HepG2 (cell line): ENCODE data around the gene TBRG1. TPM values are rescaled to one million over a fixed set of nuclear protein-coding genes. Genes with fewer than 3 reads are reported as not detected.

Experiments used
- ETV5 ChIP-seq: IDR thresholded peaks from 2 replicates; pipeline ENCODE4 v1.6.1; 2018; ENCODE audit warnings: missing biosample characterization, missing genetic modification reagents, inconsistent platforms, borderline replicate concordance
- FOSL2 ChIP-seq: sonication (generic); formaldehyde crosslinking; IDR thresholded peaks from 2 replicates; pipeline ENCODE4 v1.4.0; 2020; ENCODE audit warnings: missing genetic modification reagents
- GABPA ChIP-seq, 2 experiments: IDR thresholded peaks; 2 replicates each; pipeline ENCODE4 v1.6.1; 2011 to 2016; ENCODE audit warnings: low read depth in 2 of 2, low read length in 1 of 2, missing biosample characterization in 1 of 2, missing genetic modification characterization in 1 of 2
- HDAC1 ChIP-seq: sonication (generic); formaldehyde crosslinking; IDR thresholded peaks from 2 replicates; pipeline ENCODE4 v1.5.1; 2020; ENCODE audit warnings: mild to moderate bottlenecking, missing genetic modification reagents
- MED13 ChIP-seq: sonication (generic); formaldehyde crosslinking; IDR thresholded peaks from 2 replicates; pipeline ENCODE4 v1.5.0; 2020; ENCODE audit warnings: missing genetic modification reagents
- MIXL1 ChIP-seq: IDR thresholded peaks from 2 replicates; pipeline ENCODE4 v1.6.1; 2016
- MXD4 ChIP-seq: IDR thresholded peaks from 2 replicates; pipeline ENCODE4 v1.6.1; 2016; ENCODE audit warnings: mild to moderate bottlenecking, missing biosample characterization, missing genetic modification reagents
- RAD21 ChIP-seq: fragments of 450-650 bp; formaldehyde crosslinking; IDR thresholded peaks from 2 replicates; pipeline ENCODE4 v1.5.0; 2020; ENCODE audit warnings: mild to moderate bottlenecking
- RARG ChIP-seq: sonication (generic); formaldehyde crosslinking; IDR thresholded peaks from 2 replicates; pipeline ENCODE4 v1.4.0; 2020; ENCODE audit warnings: low read depth, mild to moderate bottlenecking, missing genetic modification reagents
- RXRA ChIP-seq: sonication (generic); formaldehyde crosslinking; IDR thresholded peaks from 2 replicates; pipeline ENCODE4 v1.5.1; 2020; ENCODE audit warnings: missing genetic modification reagents
- RXRB ChIP-seq: IDR thresholded peaks from 2 replicates; pipeline ENCODE4 v1.6.1; 2016; ENCODE audit warnings: borderline replicate concordance, missing genetic modification reagents, missing compliant biosample characterization
- SRF ChIP-seq: IDR thresholded peaks from 2 replicates; pipeline ENCODE4 v1.6.1; 2011; ENCODE audit warnings: mild to moderate bottlenecking, low read depth, low read length, moderate library complexity
- XRCC5 ChIP-seq: fragments of 200-400 bp; formaldehyde crosslinking; optimal IDR thresholded peaks from 2 replicates; pipeline ENCODE3; 2017; ENCODE audit warnings: mild to moderate bottlenecking, low read length
- ZKSCAN5 ChIP-seq: sonication (generic); formaldehyde crosslinking; IDR thresholded peaks from 2 replicates; pipeline ENCODE4 v1.5.1; 2020; ENCODE audit warnings: mild to moderate bottlenecking, missing genetic modification reagents
- ZNF253 ChIP-seq: sonication (generic); formaldehyde crosslinking; IDR thresholded peaks from 2 replicates; pipeline ENCODE4 v1.8.0; 2022; ENCODE audit warnings: mild to moderate bottlenecking, missing genetic modification reagents, borderline replicate concordance
- ZNF543 ChIP-seq: sonication (generic); formaldehyde crosslinking; IDR thresholded peaks from 2 replicates; pipeline ENCODE4 v1.4.0; 2020; ENCODE audit warnings: mild to moderate bottlenecking, missing genetic modification reagents
- ZNF552 ChIP-seq: sonication (generic); formaldehyde crosslinking; IDR thresholded peaks from 2 replicates; pipeline ENCODE4 v1.9.0; 2022; ENCODE audit warnings: missing genetic modification reagents, mild to moderate bottlenecking, borderline replicate concordance
- ZNF607 ChIP-seq: sonication (generic); formaldehyde crosslinking; IDR thresholded peaks from 2 replicates; pipeline ENCODE4 v1.5.1; 2020; ENCODE audit warnings: missing genetic modification reagents, mild to moderate bottlenecking, borderline replicate concordance
- ZNF772 ChIP-seq: sonication (generic); formaldehyde crosslinking; IDR thresholded peaks from 2 replicates; pipeline ENCODE4 v1.5.0; 2020; ENCODE audit warnings: mild to moderate bottlenecking, missing genetic modification reagents
- ZSCAN21 ChIP-seq: sonication (generic); formaldehyde crosslinking; IDR thresholded peaks from 2 replicates; pipeline ENCODE4 v1.8.0; 2022; ENCODE audit warnings: mild to moderate bottlenecking, missing genetic modification reagents, moderate library complexity, borderline replicate concordance
- polyA plus RNA-seq, 8 experiments: library from polyadenylated mRNA; depleted of rRNA in 3 of 8; stranded (reverse) in 7 of 8; unstranded in 1 of 8; fragments of >200 nt; fragmentation: Illumina TruSeq in 4 of 8; extraction: Trizol in 4 of 8; gene quantifications; 2 replicates each; pipeline versions ENCODE4 v1.2.1 to v1.2.3, GENCODE V29; 2011 to 2016; ENCODE audit warnings: low read depth in 4 of 8, missing spikeins in 1 of 8, mixed read lengths in 1 of 8; ENCODE audit not compliant: insufficient read depth in 1 of 8
- total RNA-seq, 5 experiments: library from RNA; depleted of rRNA; stranded (reverse); fragments of >200 nt; fragmentation: Illumina TruSeq; extraction: Trizol; gene quantifications; 2 replicates each; pipeline ENCODE4 v1.2.3, GENCODE V29; 2016; ENCODE audit warnings: low read depth in 1 of 5
- TF ChIP-seq, protein P1 (sequence below): sonication (generic); formaldehyde crosslinking; IDR thresholded peaks from 2 replicates; pipeline ENCODE4 v1.5.0; 2020; ENCODE audit warnings: mild to moderate bottlenecking, missing genetic modification reagents, borderline replicate concordance
- TF ChIP-seq, protein P2 (sequence below): sonication (generic); formaldehyde crosslinking; IDR thresholded peaks from 2 replicates; pipeline ENCODE4 v1.8.0; 2022; ENCODE audit warnings: missing genetic modification reagents, mild to moderate bottlenecking, moderate library complexity, borderline replicate concordance
- TF ChIP-seq, protein P3 (sequence below): sonication (generic); formaldehyde crosslinking; IDR thresholded peaks from 2 replicates; pipeline ENCODE4 v1.4.0; 2020; ENCODE audit warnings: missing genetic modification reagents

Gene TBRG1
- total and polyA plus RNA-seq, 2 of the 13 experiments (the other 11 are each of a cell fraction or from before 2014, with no cell fraction given): 21.7 to 25.6 TPM

DNA sequence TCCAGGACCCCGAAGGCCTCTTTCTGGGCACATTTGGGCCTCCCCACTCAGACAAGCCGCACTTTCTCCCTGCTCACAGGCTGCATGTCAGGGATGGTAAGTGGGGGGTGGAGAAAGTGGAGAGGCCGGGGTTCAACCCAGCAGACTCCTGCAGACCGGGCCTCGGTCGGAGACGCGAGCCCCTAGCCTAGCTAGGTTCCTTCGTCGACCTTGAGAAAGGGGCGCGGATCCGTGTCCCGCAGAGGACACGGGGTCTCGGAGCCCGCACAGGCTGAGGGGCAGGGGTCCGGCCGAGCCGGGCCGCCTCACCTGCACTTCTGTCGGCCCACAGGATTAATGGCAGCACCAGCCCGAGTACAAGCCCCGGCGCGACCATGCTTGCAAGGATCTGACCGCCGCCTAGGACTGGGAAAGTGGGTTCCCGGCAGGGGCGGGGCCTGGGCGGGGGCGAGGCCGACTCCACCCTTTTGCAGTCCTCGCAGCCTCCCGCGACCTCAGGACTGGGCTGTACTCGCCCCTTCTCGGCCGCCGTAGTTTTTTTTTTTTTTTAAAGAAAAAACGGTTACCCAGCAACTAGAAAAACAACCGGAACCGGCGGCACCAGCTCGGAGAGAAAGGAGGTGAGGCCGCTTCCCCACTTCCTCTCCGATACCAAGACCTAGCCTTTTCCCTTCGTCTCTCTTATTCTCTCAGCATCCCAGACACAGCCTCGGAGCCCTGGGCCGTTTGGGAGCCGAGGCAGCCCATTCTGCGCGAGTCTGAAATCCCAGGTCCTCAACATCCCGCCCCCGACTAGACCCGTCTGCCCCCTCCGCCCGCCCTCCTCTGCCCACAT is 50.9 kb downstream of the TBRG1 start, which contains the start of the genes SIAE and SPA17 (continued):
- TF ChIP-seq ZNF552 (peak; percentile 17; the same call in 1 of the 2 replicates), RXRA (CRISPR knock-in tag) (peak; percentile 59; the same call in 1 of the 2 replicates), ZNF607 (CRISPR knock-in tag) (peak; percentile 51; the same call in 1 of the 2 replicates), HDAC1 (CRISPR knock-in tag) (peak; percentile 44; the same call in 1 of the 2 replicates), FOSL2 (peak; percentile 15; the same call in 1 of the 2 replicates), ZNF772 (0 out of 2 replicates have a peak, but pooled peaks have one; percentile 20), RXRB (CRISPR knock-in tag) (peak; percentile 53), GABPA (IDR thresholded peaks at IDR 0.05; ENCODE audit: low read depth, low read length) (peak; percentile 33), GABPA (CRISPR knock-in tag; IDR thresholded peaks at IDR 0.05; ENCODE audit: low read depth) (peak; percentile 77), MXD4 (CRISPR knock-in tag) (peak; percentile 78), ZSCAN21 (CRISPR knock-in tag) (peak; percentile 56; the same call in 1 of the 2 replicates), XRCC5 (peak; percentile 39), MIXL1 (CRISPR knock-in tag) (0 out of 2 replicates have a peak, but pooled peaks have one; percentile 24), ZKSCAN5 (CRISPR knock-in tag) (no peak), SRF (0 out of 2 replicates have a peak, but pooled peaks have one; percentile 1), MED13 (CRISPR knock-in tag) (no peak), RAD21 (CRISPR knock-in tag) (peak; percentile 21; the same call in 1 of the 2 replicates), ZNF543 (CRISPR knock-in tag) (peak; percentile 91), ZNF253 (0 out of 2 replicates have a peak, but pooled peaks have one; percentile 60), ETV5 (CRISPR knock-in tag) (peak; percentile 38; the same call in 1 of the 2 replicates), RARG (no peak)
- TF ChIP-seq, protein P1, sequence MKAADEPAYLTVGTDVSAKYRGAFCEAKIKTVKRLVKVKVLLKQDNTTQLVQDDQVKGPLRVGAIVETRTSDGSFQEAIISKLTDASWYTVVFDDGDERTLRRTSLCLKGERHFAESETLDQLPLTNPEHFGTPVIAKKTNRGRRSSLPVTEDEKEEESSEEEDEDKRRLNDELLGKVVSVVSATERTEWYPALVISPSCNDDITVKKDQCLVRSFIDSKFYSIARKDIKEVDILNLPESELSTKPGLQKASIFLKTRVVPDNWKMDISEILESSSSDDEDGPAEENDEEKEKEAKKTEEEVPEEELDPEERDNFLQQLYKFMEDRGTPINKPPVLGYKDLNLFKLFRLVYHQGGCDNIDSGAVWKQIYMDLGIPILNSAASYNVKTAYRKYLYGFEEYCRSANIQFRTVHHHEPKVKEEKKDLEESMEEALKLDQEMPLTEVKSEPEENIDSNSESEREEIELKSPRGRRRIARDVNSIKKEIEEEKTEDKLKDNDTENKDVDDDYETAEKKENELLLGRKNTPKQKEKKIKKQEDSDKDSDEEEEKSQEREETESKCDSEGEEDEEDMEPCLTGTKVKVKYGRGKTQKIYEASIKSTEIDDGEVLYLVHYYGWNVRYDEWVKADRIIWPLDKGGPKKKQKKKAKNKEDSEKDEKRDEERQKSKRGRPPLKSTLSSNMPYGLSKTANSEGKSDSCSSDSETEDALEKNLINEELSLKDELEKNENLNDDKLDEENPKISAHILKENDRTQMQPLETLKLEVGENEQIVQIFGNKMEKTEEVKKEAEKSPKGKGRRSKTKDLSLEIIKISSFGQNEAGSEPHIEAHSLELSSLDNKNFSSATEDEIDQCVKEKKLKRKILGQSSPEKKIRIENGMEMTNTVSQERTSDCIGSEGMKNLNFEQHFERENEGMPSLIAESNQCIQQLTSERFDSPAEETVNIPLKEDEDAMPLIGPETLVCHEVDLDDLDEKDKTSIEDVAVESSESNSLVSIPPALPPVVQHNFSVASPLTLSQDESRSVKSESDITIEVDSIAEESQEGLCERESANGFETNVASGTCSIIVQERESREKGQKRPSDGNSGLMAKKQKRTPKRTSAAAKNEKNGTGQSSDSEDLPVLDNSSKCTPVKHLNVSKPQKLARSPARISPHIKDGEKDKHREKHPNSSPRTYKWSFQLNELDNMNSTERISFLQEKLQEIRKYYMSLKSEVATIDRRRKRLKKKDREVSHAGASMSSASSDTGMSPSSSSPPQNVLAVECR (CRISPR knock-in tag): peak; percentile 81
- TF ChIP-seq, protein P2, sequence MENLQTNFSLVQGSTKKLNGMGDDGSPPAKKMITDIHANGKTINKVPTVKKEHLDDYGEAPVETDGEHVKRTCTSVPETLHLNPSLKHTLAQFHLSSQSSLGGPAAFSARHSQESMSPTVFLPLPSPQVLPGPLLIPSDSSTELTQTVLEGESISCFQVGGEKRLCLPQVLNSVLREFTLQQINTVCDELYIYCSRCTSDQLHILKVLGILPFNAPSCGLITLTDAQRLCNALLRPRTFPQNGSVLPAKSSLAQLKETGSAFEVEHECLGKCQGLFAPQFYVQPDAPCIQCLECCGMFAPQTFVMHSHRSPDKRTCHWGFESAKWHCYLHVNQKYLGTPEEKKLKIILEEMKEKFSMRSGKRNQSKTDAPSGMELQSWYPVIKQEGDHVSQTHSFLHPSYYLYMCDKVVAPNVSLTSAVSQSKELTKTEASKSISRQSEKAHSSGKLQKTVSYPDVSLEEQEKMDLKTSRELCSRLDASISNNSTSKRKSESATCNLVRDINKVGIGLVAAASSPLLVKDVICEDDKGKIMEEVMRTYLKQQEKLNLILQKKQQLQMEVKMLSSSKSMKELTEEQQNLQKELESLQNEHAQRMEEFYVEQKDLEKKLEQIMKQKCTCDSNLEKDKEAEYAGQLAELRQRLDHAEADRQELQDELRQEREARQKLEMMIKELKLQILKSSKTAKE (CRISPR knock-in tag): peak; percentile 15; the same call in 1 of the 2 replicates
- TF ChIP-seq, protein P3, sequence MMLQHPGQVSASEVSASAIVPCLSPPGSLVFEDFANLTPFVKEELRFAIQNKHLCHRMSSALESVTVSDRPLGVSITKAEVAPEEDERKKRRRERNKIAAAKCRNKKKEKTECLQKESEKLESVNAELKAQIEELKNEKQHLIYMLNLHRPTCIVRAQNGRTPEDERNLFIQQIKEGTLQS (CRISPR knock-in tag): no peak
